HEK293 (cell line): ENCODE data around the gene PRPF8.
"Not testable (repeated sequence)": the region's sequence is repeated elsewhere in the genome, so short reads cannot be mapped to it uniquely, and the experiment has no call there.

Experiments
- CTCF ChIA-PET: fragments of 350-600 bp; formaldehyde crosslinking; extraction: SDS; loops from one replicate; lab custom pipeline; 2021; ENCODE audit warnings: antibody characterized with exemption; lab: Yijun Ruan, JAX
- POLR2A ChIA-PET: fragments of 300-600 bp; formaldehyde crosslinking; extraction: SDS; loops from one replicate; lab custom pipeline; 2020; ENCODE audit warnings: antibody characterized with exemption, inconsistent platforms; lab: Yijun Ruan, JAX
- H3K27ac ChIP-seq: fragments of 200-500 bp; sonication (Bioruptor generic); 2 replicates; pipeline ENCODE4 v1.5.1; 2014; ENCODE audit warnings: low read depth, low read length, control low read depth, inconsistent platforms; ENCODE audit errors: extremely low read depth
- H3K36me3 ChIP-seq, 2 experiments: fragments of 200-500 bp in 1 of 2; sonication (Bioruptor generic) in 1 of 2; 1 replicate in 1 of 2; 2 replicates in 1 of 2; pipeline ENCODE4 v1.5.1; 2014 to 2017; ENCODE audit warnings: inconsistent platforms in 2 of 2, low read length in 2 of 2; ENCODE audit not compliant: control insufficient read depth in 2 of 2, insufficient read depth in 1 of 2
- H3K4me1 ChIP-seq: fragments of 200-500 bp; sonication (Bioruptor generic); 2 replicates; pipeline ENCODE4 v1.5.1; 2014; ENCODE audit warnings: mild to moderate bottlenecking, low read length, inconsistent platforms; ENCODE audit not compliant: control insufficient read depth, insufficient read depth
- H3K4me3 ChIP-seq: 2 replicates; pipeline ENCODE4 v1.5.1; 2011; ENCODE audit warnings: low read depth, mild to moderate bottlenecking, control low read depth, low read length, moderate library complexity
- H3K9me3 ChIP-seq: fragments of 200-500 bp; sonication (Bioruptor generic); 2 replicates; pipeline ENCODE4 v1.5.1; 2014; ENCODE audit warnings: low read depth, low read length, inconsistent platforms; ENCODE audit not compliant: control insufficient read depth, insufficient read depth
- BCL11A ChIP-seq: fragments of 450-650 bp; formaldehyde crosslinking; IDR thresholded peaks from 2 replicates; pipeline ENCODE4 v1.5.1; 2016; ENCODE audit warnings: low read depth, missing biosample characterization, missing genetic modification characterization
- GLI4 ChIP-seq: fragments of 450-650 bp; formaldehyde crosslinking; IDR thresholded peaks from 2 replicates; pipeline ENCODE4 v1.5.1; 2016; ENCODE audit warnings: missing biosample characterization, missing genetic modification characterization
- OSR2 ChIP-seq: fragments of 450-650 bp; formaldehyde crosslinking; IDR thresholded peaks from 2 replicates; pipeline ENCODE4 v1.5.1; 2016; ENCODE audit warnings: missing biosample characterization, missing genetic modification characterization
- WT1 ChIP-seq: fragments of 450-650 bp; formaldehyde crosslinking; IDR thresholded peaks from 2 replicates; pipeline ENCODE4 v1.5.1; 2016; ENCODE audit warnings: missing biosample characterization, missing genetic modification characterization
- ZBTB21 ChIP-seq: fragments of 450-650 bp; formaldehyde crosslinking; IDR thresholded peaks from 2 replicates; pipeline ENCODE4 v1.5.1; 2017; ENCODE audit warnings: missing biosample characterization, missing genetic modification characterization
- ZBTB49 ChIP-seq: fragments of 450-650 bp; formaldehyde crosslinking; IDR thresholded peaks from 2 replicates; pipeline ENCODE4 v1.5.1; 2016; ENCODE audit warnings: missing biosample characterization, missing genetic modification characterization, low read depth
- ZFP37 ChIP-seq: fragments of 450-650 bp; formaldehyde crosslinking; IDR thresholded peaks from 2 replicates; pipeline ENCODE4 v1.5.1; 2016; ENCODE audit warnings: missing biosample characterization, missing genetic modification characterization
- ZNF133 ChIP-seq: fragments of 450-650 bp; formaldehyde crosslinking; IDR thresholded peaks from 2 replicates; pipeline ENCODE4 v1.5.1; 2016; ENCODE audit warnings: missing biosample characterization, missing genetic modification characterization
- ZNF19 ChIP-seq: fragments of 450-650 bp; formaldehyde crosslinking; IDR thresholded peaks from 2 replicates; pipeline ENCODE4; 2016; ENCODE audit warnings: missing biosample characterization, missing genetic modification characterization, low read depth
- ZNF391 ChIP-seq: fragments of 450-650 bp; formaldehyde crosslinking; IDR thresholded peaks from 2 replicates; pipeline ENCODE4 v1.5.1; 2016; ENCODE audit warnings: low read depth, missing biosample characterization, missing genetic modification characterization, borderline replicate concordance
- ZNF404 ChIP-seq: fragments of 450-650 bp; formaldehyde crosslinking; IDR thresholded peaks from 2 replicates; pipeline ENCODE4 v1.5.1; 2017; ENCODE audit warnings: missing biosample characterization, missing genetic modification characterization
- ZNF426 ChIP-seq: fragments of 450-650 bp; formaldehyde crosslinking; IDR thresholded peaks from 2 replicates; pipeline ENCODE4 v1.5.1; 2017; ENCODE audit warnings: missing biosample characterization, missing genetic modification characterization, mild to moderate bottlenecking, inconsistent platforms, moderate library complexity
- ZNF621 ChIP-seq: fragments of 450-650 bp; formaldehyde crosslinking; IDR thresholded peaks from 2 replicates; pipeline ENCODE4 v1.5.1; 2017; ENCODE audit warnings: missing biosample characterization, missing genetic modification characterization
- ZNF623 ChIP-seq: fragments of 450-650 bp; formaldehyde crosslinking; IDR thresholded peaks from 2 replicates; pipeline ENCODE4 v1.5.1; 2016; ENCODE audit warnings: missing biosample characterization, missing genetic modification characterization
- ZSCAN23 ChIP-seq: fragments of 450-650 bp; formaldehyde crosslinking; IDR thresholded peaks from 2 replicates; pipeline ENCODE4 v1.5.1; 2016; ENCODE audit warnings: missing biosample characterization, missing genetic modification characterization
- ZSCAN30 ChIP-seq: fragments of 450-650 bp; IDR thresholded peaks from 2 replicates; pipeline ENCODE4 v1.5.1; 2018; ENCODE audit warnings: missing biosample characterization, mild to moderate bottlenecking, missing genetic modification characterization, moderate library complexity
- TF ChIP-seq, protein P1 (sequence below): fragments of 450-650 bp; formaldehyde crosslinking; IDR thresholded peaks from 2 replicates; pipeline ENCODE4 v1.5.1; 2016; ENCODE audit warnings: missing biosample characterization, missing genetic modification characterization

Gene PRPF8

DNA sequence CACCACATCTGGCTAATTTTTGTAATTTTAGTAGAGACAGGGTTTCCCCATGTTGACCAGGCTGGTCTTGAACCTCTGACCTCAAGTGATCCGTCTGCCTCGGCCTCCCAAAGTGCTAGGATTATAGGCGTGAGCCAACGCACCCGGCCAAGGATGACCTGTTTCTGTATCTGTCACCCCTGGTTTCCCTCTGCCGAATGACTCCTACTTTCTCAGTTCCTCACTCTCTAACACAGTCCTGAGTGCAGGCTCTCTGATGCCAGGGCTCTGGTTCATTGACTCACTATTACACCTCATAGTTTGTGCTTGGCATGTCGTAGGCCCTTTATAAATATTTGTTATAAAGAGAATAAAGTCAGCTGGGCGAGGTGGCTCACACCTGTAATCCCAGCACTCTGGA lies 10.7 kb upstream of the PRPF8 start (continued):
- no peak for TF ChIP-seq ZNF391
- TF ChIP-seq GLI4 (tag by site-specific recombination) = no peak
- no peak for TF ChIP-seq ZBTB21 (tag by site-specific recombination)
- no peak for TF ChIP-seq ZNF426 (tag by site-specific recombination)
- no peak for TF ChIP-seq OSR2 (tag by site-specific recombination)
- TF ChIP-seq ZNF19 (tag by site-specific recombination) = no peak

DNA sequence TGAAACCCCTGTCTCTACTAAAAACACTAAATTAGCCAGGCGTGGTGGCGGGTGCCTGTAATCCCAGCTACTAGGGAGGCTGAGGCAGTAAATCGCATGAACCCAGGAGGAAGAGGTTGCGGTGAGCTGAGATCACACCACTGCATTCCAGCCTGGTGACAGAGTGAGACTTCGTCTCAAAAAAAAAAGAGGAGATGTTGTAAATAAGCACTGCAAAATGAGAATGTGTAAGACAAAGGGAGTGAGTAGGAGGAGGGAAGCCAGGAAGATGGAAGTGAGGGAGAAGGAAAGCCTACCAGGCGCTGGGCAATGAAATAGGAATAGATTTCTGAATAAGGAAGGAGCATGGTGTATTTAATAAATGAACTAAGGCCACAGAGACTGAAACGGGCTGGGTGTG lies 8.7 kb upstream of the PRPF8 start:
- TF ChIP-seq BCL11A (tag by site-specific recombination) = no peak
- no peak for TF ChIP-seq ZBTB49 (tag by site-specific recombination)
- no peak for TF ChIP-seq ZNF621 (tag by site-specific recombination)
- no peak for TF ChIP-seq WT1 (tag by site-specific recombination)
- TF ChIP-seq, protein P1, sequence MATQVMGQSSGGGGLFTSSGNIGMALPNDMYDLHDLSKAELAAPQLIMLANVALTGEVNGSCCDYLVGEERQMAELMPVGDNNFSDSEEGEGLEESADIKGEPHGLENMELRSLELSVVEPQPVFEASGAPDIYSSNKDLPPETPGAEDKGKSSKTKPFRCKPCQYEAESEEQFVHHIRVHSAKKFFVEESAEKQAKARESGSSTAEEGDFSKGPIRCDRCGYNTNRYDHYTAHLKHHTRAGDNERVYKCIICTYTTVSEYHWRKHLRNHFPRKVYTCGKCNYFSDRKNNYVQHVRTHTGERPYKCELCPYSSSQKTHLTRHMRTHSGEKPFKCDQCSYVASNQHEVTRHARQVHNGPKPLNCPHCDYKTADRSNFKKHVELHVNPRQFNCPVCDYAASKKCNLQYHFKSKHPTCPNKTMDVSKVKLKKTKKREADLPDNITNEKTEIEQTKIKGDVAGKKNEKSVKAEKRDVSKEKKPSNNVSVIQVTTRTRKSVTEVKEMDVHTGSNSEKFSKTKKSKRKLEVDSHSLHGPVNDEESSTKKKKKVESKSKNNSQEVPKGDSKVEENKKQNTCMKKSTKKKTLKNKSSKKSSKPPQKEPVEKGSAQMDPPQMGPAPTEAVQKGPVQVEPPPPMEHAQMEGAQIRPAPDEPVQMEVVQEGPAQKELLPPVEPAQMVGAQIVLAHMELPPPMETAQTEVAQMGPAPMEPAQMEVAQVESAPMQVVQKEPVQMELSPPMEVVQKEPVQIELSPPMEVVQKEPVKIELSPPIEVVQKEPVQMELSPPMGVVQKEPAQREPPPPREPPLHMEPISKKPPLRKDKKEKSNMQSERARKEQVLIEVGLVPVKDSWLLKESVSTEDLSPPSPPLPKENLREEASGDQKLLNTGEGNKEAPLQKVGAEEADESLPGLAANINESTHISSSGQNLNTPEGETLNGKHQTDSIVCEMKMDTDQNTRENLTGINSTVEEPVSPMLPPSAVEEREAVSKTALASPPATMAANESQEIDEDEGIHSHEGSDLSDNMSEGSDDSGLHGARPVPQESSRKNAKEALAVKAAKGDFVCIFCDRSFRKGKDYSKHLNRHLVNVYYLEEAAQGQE (tag by site-specific recombination) = no peak
- TF ChIP-seq ZSCAN30 (tag by site-specific recombination) = no peak
- no peak for TF ChIP-seq ZSCAN23 (tag by site-specific recombination)

GRCh38 chr17:1690544-1691221 lies 6.0 kb upstream of the PRPF8 start:
- TF ChIP-seq ZNF623 (tag by site-specific recombination) = no peak
- TF ChIP-seq ZFP37 (tag by site-specific recombination) = no peak
- TF ChIP-seq ZNF133 (tag by site-specific recombination) = no peak
- no peak for TF ChIP-seq ZSCAN30 (tag by site-specific recombination)
- no peak for TF ChIP-seq ZNF404 (tag by site-specific recombination)
- Histone ChIP-seq H3K4me3 (no peak overlapping the region), H3K27ac (no peak overlapping the region), H3K4me1 (no peaks in the 10 kb centered on the region), H3K36me3 (no peaks in the 10 kb centered on the region), H3K9me3 (no peaks in the 10 kb centered on the region)
- ChIA-PET POLR2A (interaction anchor here (0.7 kb wide), 1 partner anchor 62 kb away, joined by 3 read pairs; the partner anchor contains the start of gene SLC43A2), CTCF (interaction anchor here (1.1 kb wide), 1 partner anchor 43 kb away, joined by 3 read pairs; no protein-coding TSS in a partner anchor)

More for the DNA sequence above, 8.7 kb upstream of the PRPF8 start:
- ChIA-PET CTCF (interaction anchor here (1.1 kb wide), 1 partner anchor 22 kb away, joined by 3 read pairs; no protein-coding TSS in a partner anchor), POLR2A (no interaction called here)
- Histone ChIP-seq H3K36me3 (no peaks in the 10 kb centered on the region), H3K4me3 (no peak overlapping the region), H3K9me3 (no peaks in the 10 kb centered on the region), H3K4me1 (no peaks in the 10 kb centered on the region), H3K27ac (no peak overlapping the region)

GRCh38 chr17:1688405-1688804 lies 3.7 kb upstream of the PRPF8 start:
- H3K27ac ChIP-seq, H3K9me3 ChIP-seq, H3K36me3 ChIP-seq, POLR2A ChIA-PET, H3K4me3 ChIP-seq, H3K4me1 ChIP-seq: not testable (repeated sequence)
- CTCF ChIA-PET = interaction anchor here (0.7 kb wide), 1 partner anchor 20 kb away, joined by 3 read pairs; no protein-coding TSS in a partner anchor
